ENCODE data around the gene SNAPC2.
A peak's percentile ranks its signal among the peaks of the same experiment; 100 is the strongest.
"Not testable (repeated sequence)": the region's sequence is repeated elsewhere in the genome, so short reads cannot be mapped to it uniquely, and the experiment has no call there.

SNAPC2 gene

GRCh38 chr19:7888826-7889217 lies 31.3 kb upstream of the SNAPC2 start:
- peak overlapping the region; percentile 79 for H3K4me3 ChIP-seq (ENCODE audit: low read depth, low read length)
- TF ChIP-seq, protein P1, sequence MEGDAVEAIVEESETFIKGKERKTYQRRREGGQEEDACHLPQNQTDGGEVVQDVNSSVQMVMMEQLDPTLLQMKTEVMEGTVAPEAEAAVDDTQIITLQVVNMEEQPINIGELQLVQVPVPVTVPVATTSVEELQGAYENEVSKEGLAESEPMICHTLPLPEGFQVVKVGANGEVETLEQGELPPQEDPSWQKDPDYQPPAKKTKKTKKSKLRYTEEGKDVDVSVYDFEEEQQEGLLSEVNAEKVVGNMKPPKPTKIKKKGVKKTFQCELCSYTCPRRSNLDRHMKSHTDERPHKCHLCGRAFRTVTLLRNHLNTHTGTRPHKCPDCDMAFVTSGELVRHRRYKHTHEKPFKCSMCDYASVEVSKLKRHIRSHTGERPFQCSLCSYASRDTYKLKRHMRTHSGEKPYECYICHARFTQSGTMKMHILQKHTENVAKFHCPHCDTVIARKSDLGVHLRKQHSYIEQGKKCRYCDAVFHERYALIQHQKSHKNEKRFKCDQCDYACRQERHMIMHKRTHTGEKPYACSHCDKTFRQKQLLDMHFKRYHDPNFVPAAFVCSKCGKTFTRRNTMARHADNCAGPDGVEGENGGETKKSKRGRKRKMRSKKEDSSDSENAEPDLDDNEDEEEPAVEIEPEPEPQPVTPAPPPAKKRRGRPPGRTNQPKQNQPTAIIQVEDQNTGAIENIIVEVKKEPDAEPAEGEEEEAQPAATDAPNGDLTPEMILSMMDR (IDR thresholded peaks at IDR 0.05; ENCODE audit: control insufficient read depth, extremely low read depth, insufficient read depth), result no peak
- no peak for DNase-seq (ENCODE audit: low read depth)

GRCh38 chr19:7893362-7894101 lies 26.6 kb upstream of the SNAPC2 start:
- DNase-seq (ENCODE audit: low read depth); H3K4me3 ChIP-seq (ENCODE audit: low read depth, low read length): not testable (repeated sequence)

GRCh38 chr19:7894612-7895309 lies 25.4 kb upstream of the SNAPC2 start:
- DNase-seq (ENCODE audit: low read depth), result peak; percentile 65
- peak overlapping the region; percentile 28 for H3K4me3 ChIP-seq (ENCODE audit: low read depth, low read length)
- TF ChIP-seq, protein P1 (IDR thresholded peaks at IDR 0.05; ENCODE audit: control insufficient read depth, extremely low read depth, insufficient read depth), result no peak

DNA sequence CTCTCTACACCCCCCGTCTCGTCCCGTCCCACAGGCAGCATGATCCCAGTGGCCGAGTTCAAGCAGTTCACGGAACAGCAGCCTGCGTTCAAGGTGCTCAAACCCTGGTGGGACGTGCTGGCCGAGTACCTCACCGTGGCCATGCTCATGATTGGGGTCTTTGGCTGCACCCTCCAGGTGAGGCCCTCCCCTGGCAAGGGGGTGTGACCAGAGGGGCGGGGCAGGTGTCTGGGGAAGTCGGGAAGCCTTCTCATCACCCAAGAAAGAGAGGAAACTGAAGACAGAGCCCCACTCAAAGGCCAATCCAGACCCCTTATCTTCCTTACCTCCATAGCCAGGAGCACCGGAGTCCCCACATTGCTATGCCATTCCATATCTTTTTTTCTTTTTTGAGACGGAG lies 24.6 kb upstream of the SNAPC2 start:
- TF ChIP-seq, protein P1 (IDR thresholded peaks at IDR 0.05; ENCODE audit: control insufficient read depth, extremely low read depth, insufficient read depth), result no peak
- H3K4me3 ChIP-seq (ENCODE audit: low read depth, low read length), result no peak overlapping the region
- no peak for DNase-seq (ENCODE audit: low read depth)

GRCh38 chr19:7897292-7897691 lies 22.8 kb upstream of the SNAPC2 start:
- TF ChIP-seq, protein P1 (IDR thresholded peaks at IDR 0.05; ENCODE audit: control insufficient read depth, extremely low read depth, insufficient read depth), result no peak
- DNase-seq (ENCODE audit: low read depth), result no peak
- H3K4me3 ChIP-seq (ENCODE audit: low read depth, low read length), result no peak overlapping the region

DNA sequence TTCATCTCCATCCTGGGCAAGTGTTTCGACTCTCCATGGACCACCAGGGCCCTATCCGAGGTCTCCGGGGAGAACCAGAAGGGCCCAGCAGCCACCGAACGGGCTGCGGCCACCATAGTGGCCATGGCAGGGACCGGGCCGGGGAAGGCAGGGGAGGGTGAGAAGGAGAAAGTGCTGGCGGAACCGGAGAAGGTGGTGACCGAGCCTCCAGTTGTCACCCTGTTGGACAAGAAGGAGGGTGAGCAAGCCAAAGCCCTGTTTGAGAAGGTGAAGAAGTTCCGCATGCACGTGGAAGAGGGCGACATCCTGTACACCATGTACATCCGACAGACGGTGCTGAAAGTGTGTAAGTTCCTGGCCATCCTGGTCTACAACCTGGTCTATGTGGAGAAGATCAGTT lies 21.2 kb upstream of the SNAPC2 start:
- no peak for DNase-seq (ENCODE audit: low read depth)
- no peak overlapping the region for H3K4me3 ChIP-seq (ENCODE audit: low read depth, low read length)
- TF ChIP-seq, protein P1 (IDR thresholded peaks at IDR 0.05; ENCODE audit: control insufficient read depth, extremely low read depth, insufficient read depth), result no peak

- no peak overlapping the region for H3K4me3 ChIP-seq (ENCODE audit: low read depth, low read length)
- TF ChIP-seq, protein P1 (IDR thresholded peaks at IDR 0.05; ENCODE audit: control insufficient read depth, extremely low read depth, insufficient read depth), result no peak
- DNase-seq (ENCODE audit: low read depth), result no peak
These were observed 20.3 kb upstream of the SNAPC2 start for GRCh38 chr19:7899751-7900378.

Data from LNCaP clone FGC (cell line).